Prostate gland (tissue), 2 donors: ENCODE results near the gene NINL. TPM values are rescaled to one million over a fixed set of nuclear protein-coding genes. Genes with fewer than 3 reads are reported as not detected.

Experiments
- DNase-seq: peaks from one replicate; pipeline ENCODE4 v3.0.0-alpha.2; 2019; ENCODE audit warnings: low spot score
- H3K27ac ChIP-seq, 2 donors: fragments of 200-600 bp; sonication (generic); 2 replicates each; pipeline ENCODE4 v1.5.1; 2017 to 2019
- H3K27me3 ChIP-seq: fragments of 200-600 bp; sonication (generic); replicated peaks from 2 replicates; pipeline ENCODE4 v1.5.1; 2019; ENCODE audit not compliant: insufficient read depth
- H3K36me3 ChIP-seq, 2 donors: fragments of 200-600 bp; sonication (generic); 1 replicate in 1 of 2; 2 replicates in 1 of 2; pipeline versions ENCODE4 v1.5.1 to v1.8.1; 2017 to 2019
- H3K4me1 ChIP-seq: fragments of 200-600 bp; sonication (generic); replicated peaks from 2 replicates; pipeline ENCODE4 v1.5.1; 2019
- H3K4me3 ChIP-seq, 2 donors: fragments of 200-600 bp; sonication (generic); 2 replicates each; pipeline ENCODE4 v1.5.1; 2017 to 2019
- H3K9me3 ChIP-seq: fragments of 200-600 bp; sonication (generic); 2 replicates; pipeline ENCODE4 v1.5.1; 2017
- CTCF ChIP-seq, 4 experiments: fragments of 200-600 bp in 2 of 4; fragments of 450-650 bp in 2 of 4; sonication (generic) in 2 of 4; IDR thresholded peaks; 1 replicate in 3 of 4; 2 replicates in 1 of 4; pipeline ENCODE4 v1.5.1; 2016 to 2019; ENCODE audit warnings: antibody characterized with exemption in 4 of 4, mild to moderate bottlenecking in 2 of 4, moderate library complexity in 2 of 4
- POLR2A ChIP-seq: fragments of 450-650 bp; IDR thresholded peaks from one replicate; pipeline ENCODE4 v1.6.1; 2016; ENCODE audit warnings: antibody characterized with exemption, mild to moderate bottlenecking
- POLR2AphosphoS5 ChIP-seq: sonication (generic); formaldehyde crosslinking; IDR thresholded peaks from one replicate; pipeline ENCODE4 v1.6.1; 2017; ENCODE audit warnings: antibody characterized with exemption
- whole genome bisulfite sequencing: methylation state at CpG from one replicate; pipeline ENCODE4 v1.1.5; 2018; 5-methylcytosine and 5-hydroxymethylcytosine counted together
- intact Hi-C: fragments of 100-400 bp; cut with DNase I; formaldehyde crosslinking; loops from one replicate; pipeline ENCODE4 v1.14.2; 2022
- total RNA-seq, 2 donors: library from RNA; depleted of rRNA; stranded (reverse); fragments of >200 nt; gene quantifications; one replicate each; pipeline ENCODE4 v1.1.0, GENCODE V29; 2016

Gene NINL
- total RNA-seq, 2 donors from 2014 or later, result 16.3 to 31.1 TPM

- no peak for TF ChIP-seq POLR2A
- TF ChIP-seq CTCF (IDR thresholded peaks at IDR 0.05), result no peak
- TF ChIP-seq POLR2AphosphoS5, result no peak
- Histone ChIP-seq H3K4me1 (no peaks in the 10 kb centered on the region), H3K27ac (peak overlapping the region; percentile 84 to 94), H3K36me3 (no peaks in the 10 kb centered on the region), H3K4me3 (peak overlapping the region; percentile 62 to 86), H3K9me3 (no peaks in the 10 kb centered on the region), H3K27me3 (no peaks in the 10 kb centered on the region)
- WGBS, result 28% methylated on average over 17 of the region's 17 CpGs
- intact Hi-C loops, result loop anchor here (5.0 to 10.0 kb wide), 2 partner anchors 82 to 630 kb away; partner anchors contain the start of gene APMAP
- DNase-seq, result no peak
Observed at GRCh38 chr20:25624500-25624939, 39.2 kb upstream of the NINL start.

- WGBS, result 1% methylated on average over 61 of the region's 81 CpGs
- Histone ChIP-seq H3K4me1 (no peaks in the 10 kb centered on the region), H3K36me3 (no peaks in the 10 kb centered on the region), H3K27ac (peak within 1 kb of the TSS; percentile 84 to 94), H3K4me3 (peak within 1 kb of the TSS; percentile 62 to 86), H3K27me3 (no peaks in the 10 kb centered on the region), H3K9me3 (no peaks in the 10 kb centered on the region)
- intact Hi-C loops, result loop anchor here (2.0 to 10.0 kb wide), 3 partner anchors 73 to 629 kb away; partner anchors contain the start of genes APMAP and ZNF337
- peak; percentile 95 for DNase-seq
- peak; percentile 70 for TF ChIP-seq POLR2A
- peak; percentile 89 for TF ChIP-seq POLR2AphosphoS5
- no peak for TF ChIP-seq CTCF (IDR thresholded peaks at IDR 0.05)
Observed at GRCh38 chr20:25623736-25624499, 38.6 kb upstream of the NINL start, which contains the start of gene NANP. NANP (minus strand) TSS chr20:25624014; CDS start chr20:25623948, 66 bp downstream.

- under 1% methylated on average over 44 of the region's 45 CpGs for WGBS
- peak; percentile 28 for DNase-seq
- intact Hi-C loops, result loop anchor here (2.0 to 10.0 kb wide), 3 partner anchors 74 to 628 kb away; partner anchors contain the start of genes APMAP and ZNF337
Observed at GRCh38 chr20:25623225-25623735, 37.9 kb upstream of the NINL start.

GRCh38 chr20:25622450-25623224 is 37.3 kb upstream of the NINL start:
- Histone ChIP-seq H3K4me3 (peak overlapping the region; percentile 62 to 86), H3K9me3 (no peaks in the 10 kb centered on the region), H3K36me3 (no peaks in the 10 kb centered on the region), H3K27me3 (no peaks in the 10 kb centered on the region), H3K27ac (peak overlapping the region; percentile 84 to 94), H3K4me1 (no peaks in the 10 kb centered on the region)
- 27% methylated on average over 17 of the region's 17 CpGs for WGBS
- TF ChIP-seq CTCF (IDR thresholded peaks at IDR 0.05) (no peak), POLR2A (no peak), POLR2AphosphoS5 (no peak)
- no peak for DNase-seq
- intact Hi-C loops, result loop anchor here (2.0 to 10.0 kb wide), 3 partner anchors 74 to 628 kb away; partner anchors contain the start of genes APMAP and ZNF337

More at GRCh38 chr20:25623225-25623735, 37.9 kb upstream of the NINL start:
- H3K4me3 ChIP-seq, result peak overlapping the region; percentile 62 to 86
- H3K9me3 ChIP-seq, result no peaks in the 10 kb centered on the region
- H3K27me3 ChIP-seq, result no peaks in the 10 kb centered on the region
- no peak for TF ChIP-seq POLR2AphosphoS5
- TF ChIP-seq CTCF (IDR thresholded peaks at IDR 0.05), result no peak
- TF ChIP-seq POLR2A, result no peak
- peak overlapping the region; percentile 84 to 94 for H3K27ac ChIP-seq
- H3K36me3 ChIP-seq, result no peaks in the 10 kb centered on the region
- no peaks in the 10 kb centered on the region for H3K4me1 ChIP-seq
